ENCODE results near the gene ARVCF. TPM values are rescaled to one million over a fixed set of nuclear protein-coding genes. Genes with fewer than 3 reads are reported as not detected.

ARVCF gene
- total RNA-seq, 1 experiment from 2014 or later, result 12.0 TPM

- intact Hi-C loops (cut with micrococcal nuclease; ENCODE audit: unreplicated experiment), result no loop called here
- H3K4me3 Mint-ChIP-seq (ENCODE audit: unreplicated experiment), result no peak overlapping the region
- H3K27me3 ChIP-seq (replicated peaks; ENCODE audit: control insufficient read depth, insufficient read depth, low read length), result no peaks in the 10 kb centered on the region
- H3K27ac Mint-ChIP-seq (ENCODE audit: unreplicated experiment), result no peak overlapping the region
- peaks cover 15% of the 10 kb centered on the region for H3K4me1 ChIP-seq
- no peaks in the 10 kb centered on the region for H3K9me3 Mint-ChIP-seq (ENCODE audit: unreplicated experiment)
- no peaks in the 10 kb centered on the region for H3K27me3 Mint-ChIP-seq (ENCODE audit: insufficient read depth, unreplicated experiment)
- peaks cover 8% of the 10 kb centered on the region for H3K36me3 Mint-ChIP-seq (ENCODE audit: insufficient read depth, unreplicated experiment)
- no TSS peak for BruUV-seq (replicated peaks)
- POLR2A ChIA-PET, result no interaction called here
- no peaks in the 10 kb centered on the region for H3K9me3 ChIP-seq
- H3K4me1 Mint-ChIP-seq (ENCODE audit: low read depth, unreplicated experiment), result peaks cover 2% of the 10 kb centered on the region
- H3K36me3 ChIP-seq (ENCODE audit: control insufficient read depth, insufficient read depth, low read length), result no peaks in the 10 kb centered on the region
- TF ChIP-seq CTCF (IDR thresholded peaks at IDR 0.05; ENCODE audit: insufficient read depth in 1 of 2, low read depth in 1 of 2, low read length in 1 of 2, severe bottlenecking in 1 of 2, unreplicated experiment in 1 of 2), result no peak
- DNase-seq, result no peak
- CTCF ChIA-PET, result no interaction called here
- H3K4me3 ChIP-seq (ENCODE audit: low read depth, low read length), result no peak overlapping the region
Observed at GRCh38 chr22:19955241-19956128, 61.1 kb downstream of the ARVCF start.

GRCh38 chr22:19951346-19951745 is 65.3 kb downstream of the ARVCF start:
- no TSS peak for BruUV-seq (replicated peaks)
- peaks cover 9% of the 10 kb centered on the region for H3K4me1 Mint-ChIP-seq (ENCODE audit: low read depth, unreplicated experiment)
- no peaks in the 10 kb centered on the region for H3K9me3 Mint-ChIP-seq (ENCODE audit: unreplicated experiment)
- peaks cover 18% of the 10 kb centered on the region for H3K36me3 Mint-ChIP-seq (ENCODE audit: insufficient read depth, unreplicated experiment)
- Histone ChIP-seq H3K36me3 (ENCODE audit: control insufficient read depth, insufficient read depth, low read length) (no peaks in the 10 kb centered on the region), H3K27me3 (replicated peaks; ENCODE audit: control insufficient read depth, insufficient read depth, low read length) (no peaks in the 10 kb centered on the region), H3K4me1 (peaks cover 4% of the 10 kb centered on the region), H3K4me3 (ENCODE audit: low read depth, low read length) (no peak overlapping the region), H3K9me3 (no peaks in the 10 kb centered on the region)
- no peak overlapping the region for H3K4me3 Mint-ChIP-seq (ENCODE audit: unreplicated experiment)
- TF ChIP-seq CTCF (IDR thresholded peaks at IDR 0.05; ENCODE audit: insufficient read depth in 1 of 2, low read depth in 1 of 2, low read length in 1 of 2, severe bottlenecking in 1 of 2, unreplicated experiment in 1 of 2), result no peak
- DNase-seq, result no peak
- intact Hi-C loops (cut with micrococcal nuclease; ENCODE audit: unreplicated experiment), result no loop called here
- no peaks in the 10 kb centered on the region for H3K27me3 Mint-ChIP-seq (ENCODE audit: insufficient read depth, unreplicated experiment)
- no peak overlapping the region for H3K27ac Mint-ChIP-seq (ENCODE audit: unreplicated experiment)
- ChIA-PET POLR2A (interaction anchor here (0.5 kb wide), 1 partner anchor 11 kb away, joined by 3 read pairs; no protein-coding TSS in a partner anchor), CTCF (interaction anchor here (1.4 kb wide), 1 partner anchor 221 kb away, joined by 3 read pairs; no protein-coding TSS in a partner anchor)

- H3K9me3 ChIP-seq, result no peaks in the 10 kb centered on the region
- H3K27ac Mint-ChIP-seq (ENCODE audit: unreplicated experiment), result no peak overlapping the region
- H3K4me1 Mint-ChIP-seq (ENCODE audit: low read depth, unreplicated experiment), result peaks cover 14% of the 10 kb centered on the region
- no peak for DNase-seq
- H3K4me3 Mint-ChIP-seq (ENCODE audit: unreplicated experiment), result no peak overlapping the region
- CTCF ChIA-PET, result interaction anchor here (0.6 to 1.8 kb wide), 3 partner anchors 14 to 218 kb away, joined by 4 to 10 read pairs (median 6); no protein-coding TSS in a partner anchor
- H3K27me3 ChIP-seq (replicated peaks; ENCODE audit: control insufficient read depth, insufficient read depth, low read length), result no peaks in the 10 kb centered on the region
- H3K9me3 Mint-ChIP-seq (ENCODE audit: unreplicated experiment), result no peaks in the 10 kb centered on the region
- intact Hi-C loops (cut with micrococcal nuclease; ENCODE audit: unreplicated experiment), result no loop called here
- H3K4me3 ChIP-seq (ENCODE audit: low read depth, low read length), result no peak overlapping the region
- POLR2A ChIA-PET, result no interaction called here
- H3K36me3 Mint-ChIP-seq (ENCODE audit: insufficient read depth, unreplicated experiment), result peaks cover 11% of the 10 kb centered on the region
- no peak for TF ChIP-seq CTCF (IDR thresholded peaks at IDR 0.05; ENCODE audit: insufficient read depth in 1 of 2, low read depth in 1 of 2, low read length in 1 of 2, severe bottlenecking in 1 of 2, unreplicated experiment in 1 of 2)
- no peaks in the 10 kb centered on the region for H3K36me3 ChIP-seq (ENCODE audit: control insufficient read depth, insufficient read depth, low read length)
- no peaks in the 10 kb centered on the region for H3K27me3 Mint-ChIP-seq (ENCODE audit: insufficient read depth, unreplicated experiment)
- no TSS peak for BruUV-seq (replicated peaks)
- peaks cover 6% of the 10 kb centered on the region for H3K4me1 ChIP-seq
Observed at GRCh38 chr22:19948057-19948760, 68.4 kb downstream of the ARVCF start.

All from Caco-2 (cell line).